Embryonic facial prominence (tissue), 1 donor: ENCODE measurements around the gene ERGIC1.

Experiments
- DNase-seq: peaks from one replicate; pipeline ENCODE4 v3.0.0-alpha.2; 2016; ENCODE audit errors: extremely low spot score

Gene ERGIC1

DNA sequence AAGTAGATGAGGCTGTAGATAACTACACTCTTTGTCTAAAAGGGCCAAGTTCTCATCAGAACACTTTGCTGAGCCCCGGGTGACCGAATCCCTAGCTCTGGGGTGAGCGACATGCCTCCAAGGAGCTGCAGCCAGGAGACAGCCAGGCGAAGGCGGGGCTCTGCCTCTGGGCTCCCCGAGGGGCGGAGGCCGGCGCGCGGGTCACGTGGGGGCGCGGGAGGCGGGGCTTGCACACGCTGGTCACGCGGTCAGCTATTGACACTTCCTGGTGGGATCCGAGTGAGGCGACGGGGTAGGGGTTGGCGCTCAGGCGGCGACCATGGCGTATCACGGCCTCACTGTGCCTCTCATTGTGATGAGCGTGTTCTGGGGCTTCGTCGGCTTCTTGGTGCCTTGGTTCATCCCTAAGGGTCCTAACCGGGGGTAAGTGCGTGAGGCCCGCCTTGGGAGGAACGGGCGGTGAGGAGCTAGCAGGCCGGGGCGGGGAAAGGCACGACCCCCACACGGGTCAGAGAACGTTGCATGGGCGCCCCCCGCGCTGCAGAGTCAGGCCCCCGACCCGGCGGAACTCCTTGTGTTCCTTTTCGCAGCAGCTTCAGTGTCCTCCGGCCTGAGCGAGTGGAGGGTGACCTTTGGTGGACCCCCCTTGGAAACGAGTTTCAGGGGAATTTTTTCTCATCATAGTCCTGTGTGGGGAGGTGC, 149.6 kb downstream of the ERGIC1 start, which contains the start of gene ATP6V0E1:
Gene ATP6V0E1 (plus strand): TSS at position 230 of the 702 bp plus-strand sequence. CDS start 90 bp downstream, at position 320.
- peak; percentile 77 for DNase-seq

DNA sequence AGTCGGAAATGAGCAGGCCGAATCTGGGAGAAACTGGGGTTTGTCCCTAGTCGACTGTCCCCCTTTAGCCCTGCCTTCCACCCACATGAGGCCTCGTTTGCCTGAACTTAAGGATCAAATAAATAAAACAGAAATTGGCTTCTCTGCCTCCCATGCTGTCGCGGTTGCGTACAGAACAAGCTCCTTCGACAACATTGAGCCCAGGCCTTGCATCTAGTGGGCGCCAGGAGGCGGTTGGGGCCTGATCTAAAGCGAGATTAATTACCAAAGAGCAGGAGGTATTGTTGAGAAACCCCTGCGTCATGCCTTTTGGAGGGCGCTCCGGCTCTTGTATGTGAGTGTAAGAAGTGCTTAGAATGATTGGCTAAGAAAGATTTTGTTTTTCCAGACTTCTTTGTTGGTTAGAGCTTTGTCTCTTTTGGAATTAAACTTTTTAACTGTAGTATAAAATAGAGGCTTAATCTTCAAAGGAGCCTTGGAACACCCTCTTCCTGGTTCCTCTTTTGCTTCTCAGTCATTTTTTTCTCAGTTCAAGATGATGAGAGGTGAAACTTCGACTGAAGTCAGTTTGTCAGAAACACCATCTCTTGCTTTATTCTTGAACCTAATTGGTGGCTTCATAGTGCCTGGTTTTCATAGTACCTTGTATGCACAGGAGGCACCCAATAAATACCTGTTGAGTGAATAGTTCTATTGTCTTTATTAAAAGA, 150.3 kb downstream of the ERGIC1 start:
- DNase-seq, result peak; percentile 54

DNA sequence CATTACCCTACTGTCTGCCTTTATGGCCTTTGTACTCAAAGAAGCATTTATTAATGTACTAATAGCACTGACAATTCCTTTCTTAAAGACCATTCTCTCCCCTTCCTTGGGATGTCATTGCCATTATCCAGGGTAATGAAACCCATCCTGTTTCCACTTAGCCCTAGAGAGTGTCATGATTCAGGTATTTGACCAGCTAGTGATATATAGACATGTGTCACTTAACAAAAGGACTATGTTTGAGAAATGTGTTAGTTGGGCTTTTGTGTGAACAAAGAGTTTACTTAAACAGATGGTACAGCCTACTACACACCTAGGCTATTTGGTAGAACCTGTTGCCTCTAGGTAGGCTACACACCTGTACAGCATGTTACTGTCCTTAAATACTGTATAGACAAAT, 151.5 kb downstream of the ERGIC1 start:
- DNase-seq, result no peak

DNA sequence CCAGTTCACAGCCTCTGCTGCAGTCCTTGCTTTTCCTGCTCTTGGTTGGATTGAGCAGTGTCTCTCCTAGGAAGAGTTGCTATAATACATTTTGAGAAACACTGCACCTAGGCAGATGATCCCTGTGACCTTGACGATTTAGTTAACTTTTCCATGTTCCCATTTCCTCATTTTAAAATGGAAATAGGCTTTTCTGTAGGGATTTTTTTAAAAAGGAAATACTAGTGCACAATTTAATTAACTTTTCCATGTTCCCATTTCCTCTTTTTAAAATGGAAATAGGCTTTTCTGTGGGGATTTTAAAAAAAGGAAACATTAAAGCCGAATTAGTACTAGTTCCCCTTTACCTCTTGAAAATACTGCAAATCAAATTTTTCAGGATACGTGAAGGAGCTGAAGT, 154.2 kb downstream of the ERGIC1 start:
- DNase-seq, result no peak

DNA sequence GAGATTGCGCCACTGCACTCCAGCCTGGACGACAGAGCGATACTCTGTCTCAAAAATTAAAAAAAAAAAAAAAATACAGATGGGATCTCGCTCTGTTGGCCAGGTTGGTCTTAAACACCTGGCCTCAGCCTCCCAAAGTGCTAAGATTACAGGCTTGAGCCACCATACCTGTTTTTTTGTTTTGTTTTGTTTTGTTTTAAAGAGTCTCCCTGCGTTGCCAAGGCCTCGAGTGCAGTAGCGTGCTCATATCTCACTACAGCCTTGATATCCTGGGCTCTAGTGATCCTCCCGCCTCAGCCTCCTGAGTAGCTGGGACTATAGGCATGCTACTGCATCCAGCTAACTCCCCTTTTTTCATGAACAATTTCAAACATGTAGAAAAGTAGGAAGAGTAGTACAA, 156.7 kb downstream of the ERGIC1 start:
- no peak for DNase-seq

DNA sequence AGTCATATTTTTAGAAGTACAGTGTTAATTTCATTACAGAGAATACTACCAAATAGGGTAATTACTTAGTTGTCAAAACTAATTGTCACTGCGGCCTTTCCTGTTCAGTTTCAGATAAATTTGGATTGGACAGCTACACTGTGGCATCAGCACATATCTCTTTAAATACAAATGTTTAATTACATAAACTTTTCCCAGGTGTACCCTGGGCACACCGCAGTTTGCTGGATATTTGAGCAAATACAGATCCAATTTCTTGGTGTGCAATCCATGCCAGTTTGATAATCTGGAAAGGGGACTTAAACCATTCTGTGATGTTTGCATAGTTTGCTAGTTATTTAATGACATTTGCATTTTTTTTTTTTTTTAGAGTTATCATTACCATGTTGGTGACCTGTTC, 160.4 kb downstream of the ERGIC1 start:
- no peak for DNase-seq

GRCh38 chr5:172999372-172999973, 165.4 kb downstream of the ERGIC1 start:
- DNase-seq, result no peak

DNA sequence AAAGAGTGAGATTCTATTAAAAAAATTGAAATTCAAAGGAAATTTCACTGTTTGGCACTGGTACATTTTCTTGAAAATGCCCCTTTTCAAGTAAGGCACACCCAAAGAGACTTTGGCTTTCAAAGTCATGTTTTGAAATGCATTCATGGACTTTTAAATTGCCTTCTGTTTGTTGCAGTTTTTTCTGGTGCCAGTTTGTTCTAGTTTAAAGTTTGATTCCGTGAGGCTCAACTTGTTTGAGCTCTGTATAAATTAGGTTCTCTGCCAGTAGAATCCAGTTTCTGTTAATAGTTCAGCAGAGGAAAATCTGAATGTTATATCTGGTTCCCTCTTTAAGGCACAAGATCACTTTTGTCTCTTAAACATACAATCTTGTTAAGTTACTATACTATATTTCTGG, 165.9 kb downstream of the ERGIC1 start:
- DNase-seq, result no peak

DNA sequence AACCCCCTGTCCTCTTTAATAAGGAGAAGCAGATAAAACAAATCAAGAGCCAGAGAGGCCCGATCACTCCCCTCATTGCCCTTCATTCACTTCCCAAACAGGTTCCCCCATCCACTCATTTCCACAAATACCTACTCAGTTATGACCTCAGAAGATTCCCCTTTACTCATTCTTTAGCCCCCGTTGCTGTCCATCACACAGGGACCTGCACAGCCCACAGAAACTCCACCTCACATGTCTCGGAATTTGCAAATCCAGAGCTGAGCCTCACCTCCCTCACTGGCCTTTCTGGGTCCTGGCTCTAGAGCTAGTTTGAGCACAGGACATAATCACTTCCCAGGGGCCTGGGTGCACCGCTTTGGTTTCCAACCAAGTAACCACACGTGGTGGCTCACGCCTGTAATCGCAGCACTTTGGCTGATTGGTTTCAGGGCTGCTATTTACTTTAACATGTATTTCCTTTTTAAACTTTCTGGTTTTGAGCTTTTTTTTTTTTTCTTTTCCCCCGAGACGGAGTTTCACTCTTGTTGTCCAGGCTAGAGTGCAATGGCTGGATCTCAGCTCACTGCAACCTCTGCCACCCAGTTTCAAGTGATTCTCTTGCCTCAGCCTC, 167.3 kb downstream of the ERGIC1 start:
- no peak for DNase-seq
